ENCODE data around the gene HSD17B4.
"Not testable (repeated sequence)": the region's sequence is repeated elsewhere in the genome, so short reads cannot be mapped to it uniquely, and the experiment has no call there.

HSD17B4 gene

GRCh38 chr5:119417891-119418605 is 34.2 kb upstream of the HSD17B4 start:
- TF ChIP-seq CTCF (IDR thresholded peaks at IDR 0.05; ENCODE audit: low read depth, low read length): no peak
- no peaks in the 10 kb centered on the region for H3K36me3 ChIP-seq
- H3K4me3 ChIP-seq (ENCODE audit: low read depth, low read length): no peak overlapping the region
- no peaks in the 10 kb centered on the region for H3K27me3 ChIP-seq (ENCODE audit: insufficient read depth, low read depth, severe bottlenecking)
- DNase-seq: no peak
- no peak overlapping the region for H3K27ac ChIP-seq
- no peaks in the 10 kb centered on the region for H3K9me3 ChIP-seq (ENCODE audit: severe bottlenecking)

GRCh38 chr5:119418606-119419100 is 33.6 kb upstream of the HSD17B4 start:
- no peak for TF ChIP-seq CTCF (IDR thresholded peaks at IDR 0.05; ENCODE audit: low read depth, low read length)
- no peaks in the 10 kb centered on the region for H3K9me3 ChIP-seq (ENCODE audit: severe bottlenecking)
- no peak for DNase-seq
- H3K27me3 ChIP-seq (ENCODE audit: insufficient read depth, low read depth, severe bottlenecking): no peaks in the 10 kb centered on the region
- no peak overlapping the region for H3K27ac ChIP-seq
- no peaks in the 10 kb centered on the region for H3K36me3 ChIP-seq
- no peak overlapping the region for H3K4me3 ChIP-seq (ENCODE audit: low read depth, low read length)

- H3K4me3 ChIP-seq (ENCODE audit: low read depth, low read length): no peak overlapping the region
- no peak for DNase-seq
- H3K9me3 ChIP-seq (ENCODE audit: severe bottlenecking): no peaks in the 10 kb centered on the region
- no peak for TF ChIP-seq CTCF (IDR thresholded peaks at IDR 0.05; ENCODE audit: low read depth, low read length)
- no peaks in the 10 kb centered on the region for H3K36me3 ChIP-seq
- no peak overlapping the region for H3K27ac ChIP-seq
- H3K27me3 ChIP-seq (ENCODE audit: insufficient read depth, low read depth, severe bottlenecking): no peaks in the 10 kb centered on the region
Observed at GRCh38 chr5:119420169-119420568, 32.1 kb upstream of the HSD17B4 start.

GRCh38 chr5:119426057-119426456 is 26.2 kb upstream of the HSD17B4 start:
- Histone ChIP-seq H3K27ac (no peak overlapping the region), H3K4me3 (ENCODE audit: low read depth, low read length) (no peak overlapping the region), H3K36me3 (no peaks in the 10 kb centered on the region), H3K27me3 (ENCODE audit: insufficient read depth, low read depth, severe bottlenecking) (no peaks in the 10 kb centered on the region), H3K9me3 (ENCODE audit: severe bottlenecking) (no peaks in the 10 kb centered on the region)
- no peak for DNase-seq
- TF ChIP-seq CTCF (IDR thresholded peaks at IDR 0.05; ENCODE audit: low read depth, low read length): no peak

- no peak overlapping the region for H3K4me3 ChIP-seq (ENCODE audit: low read depth, low read length)
- H3K9me3 ChIP-seq (ENCODE audit: severe bottlenecking): no peaks in the 10 kb centered on the region
- no peak for DNase-seq
- no peaks in the 10 kb centered on the region for H3K27me3 ChIP-seq (ENCODE audit: insufficient read depth, low read depth, severe bottlenecking)
- H3K27ac ChIP-seq: no peak overlapping the region
- TF ChIP-seq CTCF (IDR thresholded peaks at IDR 0.05; ENCODE audit: low read depth, low read length): no peak
- no peaks in the 10 kb centered on the region for H3K36me3 ChIP-seq
Observed at GRCh38 chr5:119427060-119427459, 25.2 kb upstream of the HSD17B4 start.

- not testable (repeated sequence) for DNase-seq
Observed at GRCh38 chr5:119427596-119427995, 24.7 kb upstream of the HSD17B4 start.

GRCh38 chr5:119428166-119428565 is 24.1 kb upstream of the HSD17B4 start:
- not testable (repeated sequence) for DNase-seq; H3K36me3 ChIP-seq; H3K27ac ChIP-seq; H3K27me3 ChIP-seq (ENCODE audit: insufficient read depth, low read depth, severe bottlenecking); H3K9me3 ChIP-seq (ENCODE audit: severe bottlenecking); H3K4me3 ChIP-seq (ENCODE audit: low read depth, low read length)

More at GRCh38 chr5:119427596-119427995, 24.7 kb upstream of the HSD17B4 start:
- H3K9me3 ChIP-seq (ENCODE audit: severe bottlenecking); H3K27me3 ChIP-seq (ENCODE audit: insufficient read depth, low read depth, severe bottlenecking); H3K27ac ChIP-seq; H3K36me3 ChIP-seq; H3K4me3 ChIP-seq (ENCODE audit: low read depth, low read length): not testable (repeated sequence)

- H3K27me3 ChIP-seq (ENCODE audit: insufficient read depth, low read depth, severe bottlenecking); DNase-seq; H3K27ac ChIP-seq; H3K4me3 ChIP-seq (ENCODE audit: low read depth, low read length); H3K9me3 ChIP-seq (ENCODE audit: severe bottlenecking); H3K36me3 ChIP-seq: not testable (repeated sequence)
Observed at GRCh38 chr5:119428574-119428973, 23.7 kb upstream of the HSD17B4 start.

- DNase-seq; H3K9me3 ChIP-seq (ENCODE audit: severe bottlenecking); H3K36me3 ChIP-seq; H3K4me3 ChIP-seq (ENCODE audit: low read depth, low read length); H3K27me3 ChIP-seq (ENCODE audit: insufficient read depth, low read depth, severe bottlenecking); H3K27ac ChIP-seq: not testable (repeated sequence)
Observed at GRCh38 chr5:119432674-119433237, 19.5 kb upstream of the HSD17B4 start.

Data from WERI-Rb-1 (cell line).